Smooth muscle cell (in vitro differentiated cells): Measurements from ENCODE around the gene CPXM1. TPM values are rescaled to one million over a fixed set of nuclear protein-coding genes. Genes with fewer than 3 reads are reported as not detected.

Source experiments
- DNase-seq: peaks from one replicate; lab custom pipeline; 2025; ENCODE audit not compliant: unreplicated experiment; lab: John Stamatoyannopoulos, UW
- H2AFZ ChIP-seq: fragments of 200-600 bp; sonication (generic); 2 replicates; pipeline ENCODE4 v1.6.0; 2016; ENCODE audit warnings: antibody characterized with exemption, low read depth, mild to moderate bottlenecking
- H3F3A ChIP-seq: fragments of 200-600 bp; sonication (generic); 2 replicates; pipeline ENCODE4 v1.6.0; 2017; ENCODE audit warnings: antibody characterized with exemption, low read depth
- H3K27ac ChIP-seq: fragments of 200-600 bp; sonication (generic); 2 replicates; pipeline ENCODE4 v1.5.1; 2016; ENCODE audit warnings: low read depth, mild to moderate bottlenecking
- H3K27me3 ChIP-seq: fragments of 200-600 bp; sonication (generic); 2 replicates; pipeline ENCODE4 v1.6.1; 2016; ENCODE audit warnings: low read depth, mild to moderate bottlenecking
- H3K36me3 ChIP-seq: fragments of 200-600 bp; sonication (generic); 2 replicates; pipeline ENCODE4 v1.5.1; 2016; ENCODE audit warnings: low read depth
- H3K4me1 ChIP-seq: fragments of 200-600 bp; sonication (generic); 2 replicates; pipeline ENCODE4 v1.5.1; 2016; ENCODE audit warnings: low read depth
- H3K4me2 ChIP-seq: fragments of 200-600 bp; sonication (generic); 2 replicates; pipeline ENCODE4 v1.6.0; 2016; ENCODE audit warnings: mild to moderate bottlenecking
- H3K4me3 ChIP-seq: fragments of 200-600 bp; sonication (generic); 2 replicates; pipeline ENCODE4 v1.5.1; 2016; ENCODE audit warnings: mild to moderate bottlenecking
- H3K79me2 ChIP-seq: fragments of 200-600 bp; sonication (generic); 2 replicates; pipeline ENCODE4 v1.6.0; 2016; ENCODE audit warnings: low read depth, mild to moderate bottlenecking
- H3K9ac ChIP-seq: fragments of 200-600 bp; sonication (generic); 2 replicates; pipeline ENCODE4 v1.6.0; 2016; ENCODE audit warnings: low read depth
- H3K9me3 ChIP-seq: fragments of 200-600 bp; sonication (generic); replicated peaks from 2 replicates; pipeline ENCODE4 v1.5.1; 2016; ENCODE audit warnings: low read depth
- H4K20me1 ChIP-seq: fragments of 200-600 bp; sonication (generic); 2 replicates; pipeline ENCODE4 v1.6.0; 2016; ENCODE audit warnings: low read depth
- CTCF ChIP-seq: fragments of 200-600 bp; sonication (generic); IDR thresholded peaks from 2 replicates; pipeline ENCODE4 v1.5.1; 2017; ENCODE audit warnings: borderline replicate concordance, mild to moderate bottlenecking, antibody characterized with exemption; ENCODE audit not compliant: insufficient read depth, poor library complexity, severe bottlenecking
- WGBS: methylation state at CpG from one replicate; pipeline ENCODE4 v1.1.7; 2016; ENCODE audit warnings: low lambda C conversion rate; 5-methylcytosine and 5-hydroxymethylcytosine counted together
- polyA plus RNA-seq: library from polyadenylated mRNA; unstranded; fragments of >200 nt; fragmentation: Nextera tagmentation; extraction: Ambion mirVana; gene quantifications from 2 replicates; pipeline ENCODE4 v1.2.1, GENCODE V29; 2016
- total RNA-seq: library from RNA; depleted of rRNA; stranded (reverse); fragments of >200 nt; gene quantifications from 2 replicates; pipeline ENCODE4 v1.2.3, GENCODE V29; 2014

The CPXM1 gene
- total and polyA plus RNA-seq, 2 experiments from 2014 or later = 40.2 to 99.3 TPM

DNA sequence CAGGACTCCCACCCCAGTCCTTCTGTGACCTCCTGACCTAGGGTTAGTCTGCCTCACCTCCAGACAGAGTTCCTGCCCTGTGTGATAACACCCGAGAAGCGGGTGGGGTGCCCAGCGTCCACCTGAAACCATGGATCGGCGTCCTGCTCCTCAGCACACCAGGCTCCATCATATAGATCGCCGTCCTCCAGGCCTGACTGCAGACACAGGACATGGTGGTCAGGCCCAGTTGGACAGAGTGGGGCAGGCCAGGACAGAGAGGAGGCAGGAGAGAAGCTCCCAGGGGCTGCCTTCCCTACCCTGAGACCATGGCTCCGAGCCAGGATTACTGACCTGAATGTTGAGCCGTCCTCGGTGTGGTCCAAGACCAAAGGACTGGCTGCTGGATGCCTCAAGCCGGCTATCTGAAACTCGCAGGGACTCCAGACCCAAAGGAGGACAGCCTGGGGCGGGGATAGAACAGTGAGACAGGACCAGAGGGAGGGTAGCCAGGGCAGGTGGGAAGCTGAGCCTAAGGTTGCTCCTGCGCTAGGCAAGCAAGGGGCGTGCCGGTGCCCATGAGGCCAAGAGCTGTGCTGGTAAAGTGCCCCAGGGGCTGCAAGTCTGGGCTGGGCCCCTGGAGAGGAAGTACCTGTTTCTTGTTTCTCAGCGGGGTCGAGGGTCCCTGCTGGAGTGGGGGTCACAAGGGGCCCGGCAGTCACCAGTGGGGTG, 2.2 kb downstream of the CPXM1 start:
- Histone ChIP-seq H4K20me1 (no peaks in the 10 kb centered on the region), H3K9me3 (no peaks in the 10 kb centered on the region), H3K9ac (no peak overlapping the region), H3K4me2 (no peak overlapping the region), H3K79me2 (no peaks in the 10 kb centered on the region), H3K27ac (no peak overlapping the region), H3K36me3 (no peaks in the 10 kb centered on the region), H3F3A (no peaks in the 10 kb centered on the region), H3K27me3 (peaks cover 25% of the 10 kb centered on the region), H3K4me3 (no peak overlapping the region), H2AFZ (no peak overlapping the region), H3K4me1 (peaks cover 13% of the 10 kb centered on the region)
- no peak for TF ChIP-seq CTCF
- 95% methylated on average over 19 of the region's 19 CpGs for WGBS
- no peak for DNase-seq

DNA sequence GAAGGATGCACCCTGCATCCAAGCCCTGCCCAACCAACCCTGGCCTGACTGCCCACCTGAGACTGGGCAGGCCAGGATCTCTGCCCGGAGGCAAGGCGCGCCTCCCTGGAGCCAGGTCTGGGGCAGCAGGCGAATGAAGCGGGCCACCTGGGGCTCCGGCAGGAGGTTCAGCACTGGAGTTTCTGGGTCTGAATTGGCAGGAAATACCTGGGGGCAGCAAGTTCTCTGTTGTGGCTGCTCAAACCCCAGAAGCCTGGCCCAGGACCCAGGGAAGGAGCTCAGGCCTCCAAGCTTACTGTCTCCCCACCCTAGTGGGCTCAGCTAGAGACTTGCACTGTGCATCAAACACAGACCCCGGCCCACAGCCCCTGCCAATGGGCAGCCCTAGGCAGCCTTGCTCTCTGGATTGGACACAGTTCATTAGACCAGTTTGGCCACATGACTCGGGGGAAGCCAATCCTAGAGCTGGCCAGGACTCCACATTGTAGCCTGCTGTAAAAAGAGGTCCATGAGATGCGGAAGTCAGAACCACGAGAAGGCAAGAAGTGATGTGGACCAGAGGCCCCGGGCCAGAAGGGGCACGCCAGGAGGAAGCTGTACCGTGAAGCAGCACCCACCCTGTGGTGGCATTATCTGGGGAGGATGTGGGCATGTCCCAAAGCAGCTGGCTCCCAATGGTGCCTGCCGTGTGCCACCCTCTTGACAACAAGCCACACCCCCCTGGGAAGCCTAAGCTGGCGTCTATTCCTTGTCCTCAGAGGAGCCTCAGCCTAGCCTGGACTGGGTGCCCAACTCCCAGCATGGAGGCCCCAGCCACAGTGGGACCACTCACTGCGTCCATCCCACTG, 3.1 kb downstream of the CPXM1 start:
- Histone ChIP-seq H3K9ac (no peak overlapping the region), H3K27me3 (peaks cover 20% of the 10 kb centered on the region)

GRCh38 chr20:2796011-2796660, 4.3 kb downstream of the CPXM1 start:
- H3K27me3 ChIP-seq = peaks cover 14% of the 10 kb centered on the region

More for the DNA sequence above, 3.1 kb downstream of the CPXM1 start:
- H3K4me1 ChIP-seq = peaks cover 13% of the 10 kb centered on the region
- H3F3A ChIP-seq = no peaks in the 10 kb centered on the region
- H3K4me2 ChIP-seq = no peak overlapping the region
- no peaks in the 10 kb centered on the region for H3K9me3 ChIP-seq
- H2AFZ ChIP-seq = no peak overlapping the region
- WGBS = 88% methylated on average over 16 of the region's 16 CpGs
- DNase-seq = no peak
- no peak for TF ChIP-seq CTCF
- no peaks in the 10 kb centered on the region for H4K20me1 ChIP-seq
- no peak overlapping the region for H3K27ac ChIP-seq
- H3K79me2 ChIP-seq = no peaks in the 10 kb centered on the region
- H3K36me3 ChIP-seq = no peaks in the 10 kb centered on the region
- no peak overlapping the region for H3K4me3 ChIP-seq

More at GRCh38 chr20:2796011-2796660, 4.3 kb downstream of the CPXM1 start:
- 97% methylated on average over 19 of the region's 20 CpGs for WGBS
- H3K36me3 ChIP-seq = no peaks in the 10 kb centered on the region
- no peak for TF ChIP-seq CTCF
- peaks cover 10% of the 10 kb centered on the region for H3K4me1 ChIP-seq
- H3F3A ChIP-seq = no peaks in the 10 kb centered on the region
- H3K9me3 ChIP-seq = no peaks in the 10 kb centered on the region
- H4K20me1 ChIP-seq = no peaks in the 10 kb centered on the region
- H3K27ac ChIP-seq = no peak overlapping the region
- DNase-seq = no peak
- H3K9ac ChIP-seq = no peak overlapping the region
- no peaks in the 10 kb centered on the region for H3K79me2 ChIP-seq
- H2AFZ ChIP-seq = no peak overlapping the region
- no peak overlapping the region for H3K4me3 ChIP-seq
- H3K4me2 ChIP-seq = no peak overlapping the region
